Left ventricle myocardium inferior (tissue), 1 donor: ENCODE data around the gene VWA7. TPM values are rescaled to one million over a fixed set of nuclear protein-coding genes. Genes with fewer than 3 reads are reported as not detected.
A peak's percentile ranks its signal among the peaks of the same experiment; 100 is the strongest.

Experiments used
- DNase-seq: peaks from one replicate; pipeline ENCODE4 v3.0.0-alpha.2; 2020
- H3K27ac ChIP-seq: fragments of 200-600 bp; replicated peaks from 2 replicates; pipeline ENCODE4 v1.8.0; 2021
- H3K27me3 ChIP-seq: fragments of 200-600 bp; 2 replicates; pipeline ENCODE4 v1.8.0; 2021; ENCODE audit warnings: low read depth
- H3K36me3 ChIP-seq: fragments of 200-600 bp; 2 replicates; pipeline ENCODE4 v1.8.0; 2021
- H3K4me1 ChIP-seq: fragments of 200-600 bp; 2 replicates; pipeline ENCODE4 v1.8.0; 2021
- H3K4me3 ChIP-seq: fragments of 200-600 bp; 2 replicates; pipeline ENCODE4 v1.8.0; 2021; ENCODE audit warnings: mild to moderate bottlenecking, moderate library complexity
- H3K9me3 ChIP-seq: fragments of 200-600 bp; replicated peaks from 2 replicates; pipeline ENCODE4 v1.8.0; 2021
- CTCF ChIP-seq: fragments of 200-600 bp; IDR thresholded peaks from 2 replicates; pipeline ENCODE4 v1.8.0; 2021; ENCODE audit warnings: antibody characterized with exemption, mild to moderate bottlenecking, borderline replicate concordance
- intact Hi-C: fragments of 100-400 bp; cut with micrococcal nuclease; formaldehyde crosslinking; loops from one replicate; pipeline ENCODE4 v1.11.0; 2022
- total RNA-seq: library from RNA; stranded (reverse); fragmentation: NEBNext Ultra II Directional; extraction: Animal tissue kit (Norgen Biotek cat#: 25700); gene quantifications from one replicate; pipeline ENCODE4 v1.2.1, GENCODE V29; 2021
- donor health status: DM: no; HTN: yes; CAD: no; lungs with severe emphysema.

Gene VWA7
- total RNA-seq, 1 donor from 2014 or later, result 14.7 TPM

- Histone ChIP-seq H3K4me1 (peaks cover 77% of the 10 kb centered on the region), H3K36me3 (peaks cover 16% of the 10 kb centered on the region), H3K4me3 (peak overlapping the region; percentile 83), H3K9me3 (no peaks in the 10 kb centered on the region), H3K27me3 (no peaks in the 10 kb centered on the region), H3K27ac (peak overlapping the region; percentile 96)
- TF ChIP-seq CTCF, result no peak
- intact Hi-C loops, result no loop called here
- DNase-seq, result no peak
Measured at GRCh38 chr6:31737315-31737990, 39.7 kb downstream of the VWA7 start.

GRCh38 chr6:31736768-31737314 is 40.3 kb downstream of the VWA7 start:
- peaks cover 83% of the 10 kb centered on the region for H3K4me1 ChIP-seq
- DNase-seq, result no peak

GRCh38 chr6:31736021-31736767 is 40.9 kb downstream of the VWA7 start, which contains the start of gene CLIC1:
CLIC1 (minus strand) TSS chr6:31736530; CDS start chr6:31736300, 230 bp downstream.
- Histone ChIP-seq H3K27me3 (no peaks in the 10 kb centered on the region), H3K9me3 (no peaks in the 10 kb centered on the region), H3K4me3 (peak within 1 kb of the TSS; percentile 83), H3K4me1 (peaks cover 90% of the 10 kb centered on the region), H3K27ac (peak within 1 kb of the TSS; percentile 96), H3K36me3 (peaks cover 29% of the 10 kb centered on the region)
- no peak for TF ChIP-seq CTCF
- DNase-seq, result peak; percentile 85
- intact Hi-C loops, result no loop called here

More at GRCh38 chr6:31736768-31737314, 40.3 kb downstream of the VWA7 start:
- H3K27ac ChIP-seq, result peak overlapping the region; percentile 96
- H3K9me3 ChIP-seq, result no peaks in the 10 kb centered on the region
- H3K27me3 ChIP-seq, result no peaks in the 10 kb centered on the region
- H3K36me3 ChIP-seq, result peaks cover 22% of the 10 kb centered on the region
- intact Hi-C loops, result no loop called here
- H3K4me3 ChIP-seq, result peak overlapping the region; percentile 83
- TF ChIP-seq CTCF, result no peak

- H3K4me3 ChIP-seq, result peak overlapping the region; percentile 83
- intact Hi-C loops, result no loop called here
Measured at GRCh38 chr6:31734821-31735406, 42.2 kb downstream of the VWA7 start.

More at GRCh38 chr6:31734821-31735406, 42.2 kb downstream of the VWA7 start:
- DNase-seq, result peak; percentile 38
- H3K4me1 ChIP-seq, result peaks cover 93% of the 10 kb centered on the region
- no peak for TF ChIP-seq CTCF
- H3K9me3 ChIP-seq, result no peaks in the 10 kb centered on the region
- peak overlapping the region; percentile 96 for H3K27ac ChIP-seq
- H3K27me3 ChIP-seq, result no peaks in the 10 kb centered on the region
- H3K36me3 ChIP-seq, result peaks cover 36% of the 10 kb centered on the region
